C4-2B (cell line): ENCODE measurements around the gene MRPL18.
"Not testable (repeated sequence)": the region's sequence is repeated elsewhere in the genome, so short reads cannot be mapped to it uniquely, and the experiment has no call there.

Experiments
- H3K27ac ChIP-seq: fragments of 450-650 bp; 2 replicates; pipeline ENCODE4 v1.5.1; 2017
- CTCF ChIP-seq: fragments of 450-650 bp; conservative IDR thresholded peaks from 2 replicates; pipeline ENCODE4 v1.5.1; 2017; ENCODE audit warnings: mild to moderate bottlenecking
- ZFX ChIP-seq: fragments of 450-650 bp; IDR thresholded peaks from 2 replicates; pipeline ENCODE4 v1.6.1; 2017

Gene MRPL18

GRCh38 chr6:159790149-159790955 lies at the start of gene MRPL18:
Gene MRPL18, plus strand, starts transcription at chr6:159790467. Its CDS starts 121 bp downstream, at chr6:159790588.
- TF ChIP-seq CTCF (no peak), ZFX (no peak)
- H3K27ac ChIP-seq, result peak within 1 kb of the TSS; percentile 96

- H3K27ac ChIP-seq, result no peak overlapping the region
- TF ChIP-seq CTCF (no peak), ZFX (no peak)
These were observed 48.1 kb upstream of the MRPL18 start for GRCh38 chr6:159742165-159742564.

- no peak for TF ChIP-seq ZFX
- no peak for TF ChIP-seq CTCF
- no peak overlapping the region for H3K27ac ChIP-seq
These were observed 45.2 kb upstream of the MRPL18 start for GRCh38 chr6:159745081-159745480.

GRCh38 chr6:159746759-159747158 lies 43.5 kb upstream of the MRPL18 start:
- H3K27ac ChIP-seq, result no peak overlapping the region
- TF ChIP-seq CTCF, result no peak
- no peak for TF ChIP-seq ZFX

- not testable (repeated sequence) for H3K27ac ChIP-seq
These were observed 42.1 kb upstream of the MRPL18 start for GRCh38 chr6:159748127-159748526.

- peak overlapping the region; percentile 76 for H3K27ac ChIP-seq
- TF ChIP-seq ZFX, result no peak
- no peak for TF ChIP-seq CTCF
These were observed 38.8 kb upstream of the MRPL18 start for GRCh38 chr6:159751448-159751847.

GRCh38 chr6:159753081-159753872 lies 37.0 kb upstream of the MRPL18 start:
- no peak overlapping the region for H3K27ac ChIP-seq
- TF ChIP-seq ZFX, result no peak
- no peak for TF ChIP-seq CTCF
